Left colon (tissue), 2 donors: Measurements from ENCODE around the gene PYCR2. TPM values are rescaled to one million over a fixed set of nuclear protein-coding genes. Genes with fewer than 3 reads are reported as not detected.
"Not testable (repeated sequence)": the region's sequence is repeated elsewhere in the genome, so short reads cannot be mapped to it uniquely, and the experiment has no call there.

ENCODE experiments used
- ATAC-seq: fragments of 200-7000 bp; cut with Tn5 transposase; one replicate; pipeline ENCODE4 v1.9.1; 2020; ENCODE audit warnings: mild to moderate bottlenecking, moderate library complexity
- DNase-seq, 2 donors: peaks; one replicate each; pipeline ENCODE4 v3.0.0-alpha.2; 2020
- intact Hi-C, 2 donors: fragments of 100-400 bp; cut with DNase I in 1 of 2; cut with micrococcal nuclease in 1 of 2; formaldehyde crosslinking; loops; one replicate each; pipeline versions ENCODE4 v1.11.2 to v1.14.0; 2022; cut with DNase I, micrococcal nuclease
- long read RNA-seq: library from polyadenylated mRNA; unstranded; transcript quantifications from one replicate; pipeline ENCODE4 v2.0.0, GENCODE V29; 2021
- total RNA-seq, 2 donors: library from RNA; stranded (reverse); fragmentation: NEBNext Ultra II Directional; extraction: Animal tissue kit (Norgen Biotek cat#: 25700); gene quantifications; one replicate each; pipeline ENCODE4 v1.2.1, GENCODE V29; 2021
- donor health status: DM: no; HTN: no; CAD: no.
- donor health status: DM: yes; HTN: yes; CAD: no.

Gene PYCR2
- total RNA-seq, result 10 to 100 TPM; 34.8 to 42.3 TPM
- long read RNA-seq, transcript PYCR2-201 (7 exons, 1,689 nt), result major isoform, 16 of 20 reads
- long read RNA-seq, partial matches to known transcripts, result 2 of 20 reads
- long read RNA-seq, other reads (novel, unspliced or antisense), result 2 of 20 reads

DNA sequence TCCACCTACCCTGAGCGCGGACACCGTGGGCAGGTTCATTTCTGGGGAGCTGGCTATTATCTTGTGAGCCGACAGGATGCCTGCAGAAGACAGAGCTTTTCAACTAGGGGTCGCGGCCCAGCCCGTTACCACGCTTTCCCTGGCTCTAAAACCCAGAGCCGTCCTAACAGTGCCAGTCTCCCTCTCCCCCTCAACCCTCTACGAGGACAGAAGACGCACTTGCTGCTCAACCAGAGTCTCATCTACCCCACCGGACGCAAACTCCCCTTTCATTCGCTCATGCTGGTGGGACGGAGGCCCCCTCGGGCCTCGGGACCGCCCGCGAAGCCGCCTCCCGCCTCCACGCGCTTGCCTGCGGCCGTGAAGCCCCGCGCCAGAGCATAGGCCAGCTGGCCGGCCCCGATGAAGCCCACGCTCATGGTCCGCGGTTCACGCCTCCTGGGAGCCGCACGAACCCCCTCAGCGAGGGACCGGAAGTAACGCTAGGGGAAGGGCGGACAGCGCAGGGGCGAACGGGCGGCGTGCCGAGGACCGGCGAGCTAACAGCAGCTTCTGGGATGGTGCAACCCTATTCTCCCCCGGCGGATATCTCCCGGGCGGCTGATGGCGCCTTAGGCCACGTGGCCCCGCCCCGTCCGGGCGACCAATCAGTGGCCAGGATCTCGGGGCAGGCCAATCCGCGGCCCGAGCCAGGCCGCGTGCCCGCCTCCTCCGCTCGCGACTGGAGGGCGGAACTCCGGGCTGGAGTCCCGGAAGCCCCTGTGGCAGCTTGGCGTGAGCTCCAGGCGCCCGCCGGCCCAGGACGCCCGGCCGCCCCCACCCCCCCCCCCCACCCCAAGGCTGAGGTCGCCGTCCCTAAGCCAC lies at the start of gene PYCR2:
PYCR2 (minus strand) TSS at position 559 of the 864 bp plus-strand sequence; CDS start at position 419, 140 bp downstream.
- intact Hi-C loops, result no loop called here
- ATAC-seq (peak; percentile 97), DNase-seq (peak; percentile 94 to 96)

- ATAC-seq (peak; percentile 93), DNase-seq (peak; percentile 57 to 80)
- intact Hi-C loops, result loop anchor here (2.0 to 10.0 kb wide), 3 partner anchors 498 to 658 kb away; no protein-coding TSS in a partner anchor
Observed at GRCh38 chr1:225973158-225973557, 49.1 kb upstream of the PYCR2 start.

GRCh38 chr1:225972344-225973152 lies 48.5 kb upstream of the PYCR2 start:
- intact Hi-C loops, result loop anchor here (2.0 to 10.0 kb wide), 3 partner anchors 498 to 658 kb away; no protein-coding TSS in a partner anchor
- ATAC-seq (no peak), DNase-seq (no peak)

DNA sequence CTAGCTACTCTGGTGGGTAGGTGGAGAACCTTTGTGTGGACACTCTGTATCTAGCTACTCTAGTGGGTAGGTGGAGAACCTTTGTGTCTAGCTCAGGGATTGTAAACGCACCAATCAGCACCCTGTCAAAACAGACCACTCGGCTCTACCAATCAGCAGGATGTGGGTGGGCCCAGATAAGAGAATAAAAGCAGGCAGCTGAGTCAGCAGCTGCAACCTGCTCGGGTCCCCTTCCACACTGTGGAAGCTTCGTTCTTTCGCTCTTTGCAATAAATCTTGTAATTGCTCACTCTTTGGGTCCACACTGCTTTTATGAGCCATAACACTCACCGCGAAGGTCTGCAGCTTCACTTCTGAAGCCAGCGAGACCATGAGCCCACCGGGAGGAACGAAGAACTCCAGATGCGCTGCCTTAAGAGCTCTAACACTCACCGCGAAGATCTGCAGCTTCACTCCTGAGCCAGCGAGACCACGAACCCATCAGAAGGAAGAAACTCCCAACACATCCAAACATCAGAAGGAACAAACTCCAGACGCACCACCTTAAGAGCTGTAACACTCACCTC lies 46.6 kb upstream of the PYCR2 start:
- not testable (repeated sequence) for ATAC-seq, DNase-seq
- intact Hi-C loops, result loop anchor here (10.0 kb wide), 2 partner anchors 496 to 656 kb away; no protein-coding TSS in a partner anchor

GRCh38 chr1:225969751-225970150 lies 45.7 kb upstream of the PYCR2 start:
- not testable (repeated sequence) for ATAC-seq, DNase-seq
- intact Hi-C loops, result loop anchor here (10.0 kb wide), 2 partner anchors 495 to 655 kb away; no protein-coding TSS in a partner anchor

DNA sequence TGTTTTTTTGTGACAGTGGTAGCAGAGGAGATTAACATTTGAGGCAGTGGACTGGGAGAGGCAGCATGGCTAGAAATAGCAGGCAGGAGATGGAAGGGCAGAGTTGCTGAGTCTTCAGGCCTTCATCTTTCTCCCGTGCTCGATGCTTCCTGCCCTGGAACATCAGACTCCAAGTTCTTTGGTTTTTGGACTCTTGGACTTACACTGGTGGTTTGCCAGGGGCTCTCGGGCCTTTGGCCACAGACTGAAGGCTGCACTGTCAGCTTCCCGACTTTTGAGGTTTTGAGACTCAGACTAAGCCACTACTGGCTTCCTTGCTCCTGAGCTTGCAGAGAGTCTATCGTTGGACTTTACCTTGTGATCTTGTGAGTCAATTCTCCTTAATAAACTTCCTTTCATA lies 41.2 kb upstream of the PYCR2 start:
- no peak for DNase-seq
- intact Hi-C loops, result no loop called here
- ATAC-seq, result no peak

GRCh38 chr1:225963735-225964530 lies 39.9 kb upstream of the PYCR2 start:
- intact Hi-C loops, result no loop called here
- DNase-seq (no peak), ATAC-seq (no peak)

GRCh38 chr1:225962440-225962975 lies 38.5 kb upstream of the PYCR2 start:
- intact Hi-C loops, result no loop called here
- ATAC-seq (peak; percentile 93), DNase-seq (peak in 1 of 2 donors; percentile 85)

GRCh38 chr1:225961659-225962439 lies 37.8 kb upstream of the PYCR2 start:
- DNase-seq (no peak), ATAC-seq (no peak)
- intact Hi-C loops, result no loop called here

DNA sequence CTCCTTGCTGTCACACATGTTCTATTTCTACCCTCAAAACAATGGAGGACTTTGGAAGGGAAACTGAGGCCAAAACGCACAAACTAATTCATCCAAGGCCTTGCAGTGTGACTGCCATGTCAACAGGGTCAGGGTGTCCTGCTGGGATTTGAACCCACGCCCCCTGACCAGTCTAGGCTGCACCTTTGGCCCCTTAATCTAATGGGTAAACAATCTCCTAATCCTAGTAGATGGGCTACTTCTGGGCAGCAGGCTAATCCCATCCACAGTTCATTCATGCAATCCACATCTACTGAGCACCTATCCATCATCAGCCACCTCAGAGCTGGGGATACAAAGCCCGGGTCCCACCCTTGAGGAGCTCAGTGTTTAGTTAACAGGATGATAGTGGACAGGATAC lies 34.0 kb upstream of the PYCR2 start:
- ATAC-seq, result no peak
- intact Hi-C loops, result no loop called here
- no peak for DNase-seq

DNA sequence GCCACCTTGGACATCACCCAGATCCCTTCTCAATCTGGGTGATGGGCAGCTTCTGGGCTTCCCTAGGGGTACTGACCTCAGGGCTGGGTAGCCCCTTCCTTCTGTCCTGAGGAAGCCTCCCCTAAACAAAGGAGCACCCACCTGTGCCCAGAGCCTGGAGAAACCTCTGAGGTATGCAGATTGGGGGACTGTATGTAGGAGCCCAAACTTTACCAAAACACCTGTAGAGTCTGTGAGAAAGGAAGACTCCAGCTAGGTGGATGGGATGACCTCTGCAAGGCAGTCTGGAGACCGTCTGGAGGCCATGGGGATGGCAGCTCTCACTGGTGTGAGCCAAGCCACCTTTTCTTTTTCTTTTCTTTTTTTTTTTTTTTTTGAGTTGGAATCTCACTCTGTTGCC lies 30.7 kb upstream of the PYCR2 start:
- ATAC-seq (no peak), DNase-seq (no peak)
- intact Hi-C loops, result no loop called here

GRCh38 chr1:225953315-225953714 lies 29.3 kb upstream of the PYCR2 start:
- ATAC-seq (no peak), DNase-seq (no peak)
- intact Hi-C loops, result no loop called here

DNA sequence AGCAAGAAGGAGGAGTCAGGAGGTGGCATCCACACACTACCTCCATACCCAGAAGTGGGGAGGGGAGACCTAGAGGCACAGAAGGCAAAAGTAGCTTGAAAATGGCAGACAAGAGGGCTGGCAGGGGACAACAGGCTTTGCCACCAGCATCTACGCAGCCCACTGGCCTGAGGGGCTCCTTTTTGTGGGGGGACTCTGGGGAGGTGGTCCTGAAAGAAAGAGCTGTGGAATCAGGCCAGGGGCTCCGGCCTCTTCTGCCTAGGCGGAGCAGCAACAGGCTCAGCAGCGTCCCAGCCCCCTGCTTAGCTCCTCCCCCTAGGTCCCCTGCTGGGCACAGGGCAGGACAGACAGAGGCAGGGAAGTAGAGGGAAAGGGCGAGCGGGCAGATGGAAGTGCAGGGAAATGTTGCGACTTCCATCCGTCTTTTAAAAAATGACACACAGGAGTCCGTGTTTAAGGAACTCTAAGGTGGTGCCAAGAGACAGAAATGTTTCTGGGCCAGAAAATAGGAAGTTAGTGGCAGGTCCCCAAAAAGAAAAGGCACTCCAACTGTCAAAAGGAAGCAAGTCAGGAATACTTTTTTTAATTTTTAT lies 27.0 kb upstream of the PYCR2 start:
- DNase-seq, result no peak
- intact Hi-C loops, result no loop called here
- ATAC-seq, result no peak

- intact Hi-C loops, result no loop called here
- no peak for DNase-seq
- no peak for ATAC-seq
Observed at GRCh38 chr1:225949041-225949440, 25.0 kb upstream of the PYCR2 start.

DNA sequence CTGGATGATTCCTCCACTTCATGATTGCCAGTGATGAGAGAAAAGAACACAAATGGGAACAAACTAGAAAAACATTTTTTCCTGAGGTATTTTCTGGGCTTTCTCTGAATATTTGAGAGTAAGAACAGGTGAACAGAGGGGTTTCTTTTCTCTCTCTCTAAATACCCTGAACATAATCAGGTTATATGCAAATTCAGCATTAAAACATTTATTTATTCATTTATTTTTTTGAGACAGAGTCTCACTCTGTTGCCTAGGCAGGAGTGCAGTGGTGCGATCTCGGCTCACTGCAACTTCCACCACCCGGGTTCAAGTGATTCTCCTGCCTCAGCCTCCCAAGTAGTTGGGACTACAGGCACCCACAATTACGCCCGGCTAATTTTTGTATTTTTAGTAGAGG lies 22.8 kb upstream of the PYCR2 start:
- no peak for DNase-seq
- intact Hi-C loops, result no loop called here
- no peak for ATAC-seq

- ATAC-seq, result no peak
- no peak for DNase-seq
- intact Hi-C loops, result no loop called here
Observed at GRCh38 chr1:225946082-225946620, 22.1 kb upstream of the PYCR2 start.

DNA sequence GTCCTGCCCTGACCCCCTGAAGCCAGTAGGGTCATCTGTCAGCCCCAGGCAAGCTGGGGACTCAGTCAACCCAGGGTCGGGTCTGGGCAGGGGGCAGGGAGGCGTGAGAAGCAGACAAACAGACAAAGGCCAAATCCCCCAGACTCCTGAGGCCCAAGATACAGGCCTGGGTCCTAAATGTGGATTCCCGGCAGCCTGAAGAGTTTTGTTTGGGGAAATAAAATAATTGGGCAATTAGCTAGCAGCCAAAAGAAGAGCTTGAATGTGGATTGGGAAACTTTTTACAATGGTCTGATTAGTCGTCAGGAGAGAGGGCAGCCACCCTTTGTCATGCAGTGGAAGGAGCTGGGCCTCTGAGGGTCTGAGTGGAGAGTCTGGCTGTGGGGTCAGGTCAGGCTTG lies 21.5 kb upstream of the PYCR2 start:
- no peak for ATAC-seq
- DNase-seq, result no peak
- intact Hi-C loops, result no loop called here
